GM18498 (cell line): ENCODE data around the gene ILF2.

Source experiments
- ATAC-seq: cut with Tn5 transposase; IDR thresholded peaks from one replicate; pipeline ENCODE4 v1.9.1; 2021; ENCODE audit warnings: mild to moderate bottlenecking, moderate library complexity; ENCODE audit not compliant: unreplicated experiment

Gene ILF2

GRCh38 chr1:153628638-153629342 lies 42.0 kb downstream of the ILF2 start:
- ATAC-seq: no peak

DNA sequence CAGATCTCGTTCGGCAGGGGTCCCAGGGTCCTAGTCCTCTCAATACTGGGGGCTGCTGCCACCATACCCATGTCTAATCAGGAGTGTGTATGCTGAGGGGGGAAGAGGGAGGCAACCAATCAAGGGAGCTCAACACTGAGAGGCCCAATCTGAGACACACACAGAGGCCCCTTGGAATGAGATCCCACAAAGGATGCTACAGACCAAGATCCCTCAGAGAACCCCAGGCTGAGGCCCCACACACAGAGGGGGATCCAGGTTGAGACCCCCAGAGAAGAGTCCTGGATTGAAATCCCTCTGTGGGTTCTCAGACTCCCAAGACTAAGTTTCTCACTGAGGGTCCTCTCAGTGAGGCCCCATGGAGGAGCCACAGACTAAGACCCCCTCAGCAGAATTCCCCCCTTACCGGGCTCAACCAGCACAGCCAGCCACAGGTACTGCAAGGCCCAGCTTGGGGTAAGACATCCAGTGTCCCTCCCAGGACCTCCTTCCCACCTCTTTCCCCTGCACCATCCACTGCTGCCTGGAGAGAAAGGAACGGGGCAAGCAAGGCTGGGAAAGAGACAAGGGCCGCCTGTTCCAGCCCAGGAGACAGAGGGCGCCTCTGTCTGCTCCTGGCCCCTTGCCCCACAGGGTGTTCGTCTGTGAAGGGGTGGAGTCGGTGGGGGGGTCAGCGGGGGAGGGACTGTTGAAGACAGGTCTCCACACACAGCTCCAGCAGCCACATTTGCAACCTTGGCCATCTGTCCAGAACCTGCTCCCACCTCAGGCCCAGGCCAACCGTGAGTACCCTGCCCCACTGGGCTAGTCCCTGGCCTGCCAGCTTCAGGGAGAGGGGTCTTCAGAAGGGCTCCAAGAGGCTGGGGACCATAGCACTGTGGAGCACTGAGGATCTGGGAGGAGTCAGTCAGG lies 42.8 kb downstream of the ILF2 start, which contains the start of gene S100A1:
TSS of gene S100A1 (plus strand) at position 720 of the 912 bp plus-strand sequence. CDS start 2,088 bp downstream, outside the sequence.
- ATAC-seq: no peak

GRCh38 chr1:153626904-153627714 lies 43.7 kb downstream of the ILF2 start, which contains the start of gene S100A13:
S100A13 (minus strand) TSS chr1:153627505; CDS start chr1:153626472, 1,033 bp downstream.
- no peak for ATAC-seq

DNA sequence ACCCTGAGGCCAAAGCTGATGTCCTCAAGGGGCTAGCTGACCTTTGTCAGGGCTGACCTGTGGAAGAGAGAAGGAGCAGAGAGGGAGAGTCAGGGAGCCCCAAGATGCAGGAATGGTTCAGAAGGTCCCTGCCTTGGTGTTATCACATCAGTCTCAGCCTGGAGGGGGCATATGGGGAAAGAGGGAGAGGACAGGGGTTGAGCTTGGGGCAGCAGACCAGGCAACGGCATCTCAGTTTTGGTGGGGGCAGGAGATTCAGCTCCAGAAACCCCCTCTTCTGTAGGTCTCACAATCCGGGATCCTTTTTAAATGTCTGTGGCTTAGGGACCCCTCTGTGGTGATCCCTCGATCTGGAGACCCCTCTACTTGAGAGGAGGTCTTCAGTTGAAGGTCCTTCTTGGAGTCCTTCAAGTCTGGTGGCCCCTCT lies 44.3 kb downstream of the ILF2 start:
- ATAC-seq: no peak

GRCh38 chr1:153624965-153625611 lies 45.7 kb downstream of the ILF2 start:
- ATAC-seq: no peak

DNA sequence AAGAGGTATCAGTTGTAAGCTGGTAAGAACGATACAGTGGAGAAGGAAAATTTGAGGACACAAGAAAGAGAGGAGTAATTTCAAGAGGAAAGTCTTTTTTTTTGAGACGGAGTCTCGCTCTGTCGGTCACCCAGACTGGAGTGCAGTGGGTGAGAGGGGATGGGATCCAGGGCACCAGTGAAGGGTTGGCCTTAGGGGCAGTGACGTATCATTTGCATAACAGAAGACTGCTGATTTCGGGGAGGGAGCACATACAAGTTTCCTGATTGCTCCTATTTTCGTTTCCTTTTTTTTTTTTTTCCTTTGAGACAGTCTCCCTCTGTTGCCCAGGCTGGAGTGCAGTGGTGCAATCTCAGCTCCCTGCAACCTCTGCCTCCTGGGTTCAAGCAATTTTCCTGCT lies 47.7 kb downstream of the ILF2 start:
- ATAC-seq: no peak

GRCh38 chr1:153619171-153619570 lies 51.6 kb downstream of the ILF2 start:
- no peak for ATAC-seq

DNA sequence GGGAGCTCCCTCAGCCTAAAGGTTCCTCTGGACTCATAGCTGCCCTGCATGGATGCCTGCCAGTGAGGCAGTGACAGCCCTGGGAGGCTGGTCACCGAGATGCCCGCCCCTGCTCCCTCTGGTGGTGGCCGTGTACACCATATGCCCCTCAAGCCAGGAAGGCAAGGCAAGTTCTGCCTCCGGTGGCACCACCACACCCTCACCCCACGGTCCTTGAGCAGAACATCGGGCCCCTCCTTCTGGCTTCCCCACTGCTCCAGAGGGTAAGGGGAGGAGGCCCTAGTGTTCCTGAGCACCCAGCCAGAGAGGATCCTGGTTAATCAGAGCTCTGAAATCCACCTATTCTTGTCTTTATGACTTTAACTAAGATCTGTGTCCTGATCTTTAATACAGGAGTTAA lies 53.1 kb downstream of the ILF2 start:
- ATAC-seq: peak; percentile 82

DNA sequence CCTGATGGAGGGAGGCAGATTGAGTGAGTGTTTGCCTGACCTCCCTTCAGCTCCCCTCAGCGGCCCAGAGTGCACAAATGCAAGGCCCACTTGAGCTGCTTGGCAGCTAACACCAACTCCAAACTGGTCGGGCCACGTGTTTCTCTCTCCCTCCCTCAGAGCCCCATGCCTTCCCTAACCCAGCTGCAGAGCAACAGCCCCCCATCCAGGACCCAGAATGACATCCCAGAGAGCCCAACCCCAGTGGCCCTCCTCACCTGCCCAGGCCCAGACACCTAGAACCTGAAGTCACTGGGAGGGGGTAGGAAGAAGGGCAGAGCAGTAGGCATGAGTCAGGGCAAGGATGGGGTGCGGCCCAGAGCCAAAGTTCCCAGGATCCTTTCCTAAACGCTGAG lies 53.9 kb downstream of the ILF2 start:
- ATAC-seq: no peak

GRCh38 chr1:153616144-153616916 lies 54.5 kb downstream of the ILF2 start, which contains the start of gene S100A14:
S100A14 (minus strand) TSS chr1:153616325; CDS start chr1:153615858, 467 bp downstream.
- ATAC-seq: no peak

- ATAC-seq: no peak
These were observed 55.4 kb downstream of the ILF2 start for GRCh38 chr1:153615406-153615805.

DNA sequence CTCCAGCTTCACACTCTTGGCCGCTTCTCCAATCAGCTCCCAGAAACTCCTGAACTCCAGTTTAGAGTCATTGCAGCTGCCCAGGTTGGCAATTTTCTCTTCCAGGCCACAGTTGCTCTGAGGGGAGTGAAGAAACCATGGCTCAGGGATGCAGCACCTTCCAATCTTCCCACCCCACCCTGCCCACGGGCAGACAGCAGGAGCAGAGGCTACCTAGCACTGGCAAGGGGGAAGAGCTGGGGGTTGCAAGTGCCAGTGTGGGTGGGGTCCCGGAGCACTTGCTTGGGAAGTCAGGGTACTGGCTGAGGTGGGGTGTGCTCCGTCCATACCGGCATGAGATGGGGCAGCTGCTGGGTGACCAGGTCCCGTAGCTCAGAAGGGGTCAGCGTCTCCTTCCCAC lies 55.9 kb downstream of the ILF2 start:
- ATAC-seq: no peak

DNA sequence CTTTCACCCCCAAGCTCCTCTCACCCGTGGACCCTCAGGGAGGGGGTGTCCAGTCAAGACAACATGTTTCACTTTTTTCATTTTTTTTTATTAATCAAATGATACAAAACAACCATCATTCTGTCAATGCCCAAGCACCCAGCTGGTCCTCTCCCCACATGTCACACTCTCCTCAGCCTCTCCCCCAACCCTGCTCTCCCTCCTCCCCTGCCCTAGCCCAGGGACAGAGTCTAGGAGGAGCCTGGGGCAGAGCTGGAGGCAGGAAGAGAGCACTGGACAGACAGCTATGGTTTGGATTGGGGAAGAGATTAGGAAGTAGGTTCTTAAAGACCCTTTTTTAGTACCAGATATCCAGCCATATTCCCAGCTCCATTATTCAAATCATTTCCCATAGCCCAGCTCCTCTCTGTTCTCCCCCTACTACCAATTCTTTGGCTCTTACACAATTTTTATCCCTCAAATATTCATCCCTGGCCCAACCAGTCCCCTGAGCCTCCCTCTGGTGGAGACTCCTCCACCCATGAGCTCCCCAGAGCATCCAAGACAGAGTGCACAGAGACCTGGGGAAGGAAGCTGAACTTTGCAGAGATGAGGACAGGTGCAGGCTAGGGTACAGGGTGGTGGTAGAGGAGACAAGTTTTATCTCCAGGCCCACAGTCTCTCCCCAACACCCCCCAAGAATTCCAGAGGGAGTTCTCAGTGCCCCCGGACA lies 56.4 kb downstream of the ILF2 start:
- no peak for ATAC-seq

- ATAC-seq: no peak
These were observed 57.4 kb downstream of the ILF2 start for GRCh38 chr1:153613406-153613805.

DNA sequence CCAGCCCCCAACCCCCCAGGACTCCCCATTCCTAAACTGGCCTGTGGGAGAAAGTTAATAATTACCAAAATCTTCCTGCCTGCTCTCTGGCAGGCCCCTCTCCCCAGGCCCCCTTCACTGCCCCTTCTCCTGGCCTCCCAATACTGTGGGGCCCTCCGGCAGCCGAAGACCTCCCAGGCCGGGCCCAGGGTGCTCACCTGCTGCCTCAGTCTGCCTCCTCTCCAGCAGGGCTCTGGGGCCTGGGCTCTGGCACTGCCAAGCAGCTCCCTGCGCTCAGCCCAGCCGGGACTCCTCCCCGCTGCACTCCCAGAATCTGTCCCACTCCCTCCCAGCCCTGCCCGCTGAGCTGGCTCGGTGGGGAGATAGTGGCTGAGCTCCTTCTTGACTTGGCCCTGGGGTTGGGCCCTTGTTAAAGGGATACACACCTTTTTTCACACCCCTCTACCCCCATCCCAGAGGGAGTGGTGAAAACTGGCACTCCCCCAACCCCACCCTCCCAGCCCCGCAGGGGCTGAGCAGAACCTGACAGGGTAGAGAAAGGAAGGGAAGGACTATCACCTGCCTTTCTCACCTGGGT lies 58.0 kb downstream of the ILF2 start, which contains the start of gene S100A16:
TSS of gene S100A16 (minus strand) at position 383 of the 577 bp plus-strand sequence. CDS start 4,986 bp downstream, outside the sequence.
- no peak for ATAC-seq

- no peak for ATAC-seq
These were observed 58.6 kb downstream of the ILF2 start for GRCh38 chr1:153612111-153612754.
